ENCODE data around the gene IGFN1.
A peak's percentile ranks its signal among the peaks of the same experiment; 100 is the strongest.

The IGFN1 gene

GRCh38 chr1:201163707-201164106 is 26.9 kb upstream of the IGFN1 start:
- no peak for DNase-seq

DNA sequence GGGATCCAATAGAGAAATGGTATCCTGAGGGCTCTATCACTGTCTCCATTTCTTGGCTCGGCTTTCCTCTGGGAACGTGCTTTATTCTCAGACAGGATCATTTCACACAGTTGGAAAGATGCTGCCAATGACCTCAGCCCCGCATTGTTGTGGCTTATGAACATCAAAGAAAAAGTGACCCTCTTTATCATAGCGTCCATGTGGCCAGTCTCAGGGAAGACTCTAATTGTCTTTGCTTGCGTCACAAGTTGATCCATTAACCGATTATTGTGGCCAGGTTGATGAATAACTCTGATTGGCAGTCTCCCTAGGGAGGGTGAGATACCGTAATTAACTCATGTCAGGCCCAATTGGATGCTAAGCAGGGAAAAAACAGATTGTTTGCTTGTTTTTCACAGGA is 26.0 kb upstream of the IGFN1 start:
- DNase-seq: no peak

DNA sequence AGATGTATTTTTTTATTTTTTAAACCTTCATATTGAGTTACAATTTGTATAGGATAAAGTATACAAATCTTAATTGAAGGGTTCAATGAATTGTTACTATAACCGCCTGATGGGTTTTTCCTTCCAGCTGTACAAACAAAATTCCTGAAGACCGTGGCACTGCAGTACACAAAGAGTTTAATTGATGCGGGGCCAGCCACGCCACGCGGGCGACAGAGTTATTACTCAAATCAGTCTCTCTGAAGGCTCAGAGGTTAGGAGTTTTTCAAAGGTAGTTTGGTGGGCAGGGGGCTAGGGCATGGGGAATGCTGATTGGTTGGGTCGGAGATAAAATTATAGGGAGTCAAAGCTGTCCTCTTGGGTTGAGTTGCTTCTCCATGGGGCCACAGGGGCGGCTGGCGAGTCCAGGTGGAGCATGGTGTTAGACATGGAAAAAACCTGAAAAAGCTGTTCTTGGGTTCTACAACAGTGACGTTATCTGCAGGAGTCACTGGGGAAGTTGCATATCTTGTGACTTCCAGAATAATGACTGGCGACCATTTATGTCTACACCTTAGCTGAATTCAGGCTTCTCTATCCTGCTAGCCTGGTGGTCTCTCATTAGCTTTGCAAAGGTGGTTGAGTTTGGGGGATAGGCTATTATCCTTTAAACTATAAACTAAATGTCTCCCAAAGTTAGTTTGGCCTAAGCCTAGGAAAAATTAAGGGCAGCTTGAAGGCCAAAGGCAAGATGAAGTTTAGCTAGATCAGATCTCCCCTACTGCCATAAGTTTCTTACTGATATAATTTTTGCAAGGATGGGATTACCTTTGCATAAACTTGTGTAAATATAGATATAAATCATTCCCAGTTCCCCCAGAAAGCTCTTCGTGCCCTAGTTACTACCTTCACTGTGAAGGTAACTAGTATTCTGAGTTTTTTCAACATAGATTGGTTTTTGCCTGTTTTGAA is 23.3 kb upstream of the IGFN1 start:
- DNase-seq: no peak

GRCh38 chr1:201169203-201169602 is 21.4 kb upstream of the IGFN1 start:
- DNase-seq: no peak

DNA sequence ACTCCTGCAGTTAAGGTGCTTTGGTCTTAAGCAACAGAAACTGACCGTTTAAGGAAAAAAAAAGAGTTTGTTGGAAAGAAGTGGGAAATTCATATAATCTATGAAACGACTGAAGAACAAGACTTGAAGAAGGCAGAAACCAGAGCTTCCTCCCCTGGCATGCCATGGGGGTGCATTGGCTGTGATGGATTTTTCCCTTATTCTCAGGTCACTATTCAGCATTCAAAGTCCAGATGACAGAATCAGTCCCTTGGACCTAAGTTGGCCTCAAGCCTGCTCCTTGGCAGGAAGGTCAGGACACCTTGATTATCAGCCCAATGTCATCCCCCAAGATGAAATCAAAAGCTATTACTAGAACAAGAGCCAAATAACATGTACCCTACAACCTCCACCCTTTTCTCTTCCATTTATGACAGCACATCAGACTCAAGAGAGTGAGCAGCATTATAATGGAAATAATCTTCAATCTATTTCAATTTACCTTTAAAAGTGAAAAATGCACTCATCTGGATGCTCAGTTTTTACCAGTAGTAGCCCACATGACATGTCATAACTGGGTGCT is 20.6 kb upstream of the IGFN1 start:
- no peak for DNase-seq

DNA sequence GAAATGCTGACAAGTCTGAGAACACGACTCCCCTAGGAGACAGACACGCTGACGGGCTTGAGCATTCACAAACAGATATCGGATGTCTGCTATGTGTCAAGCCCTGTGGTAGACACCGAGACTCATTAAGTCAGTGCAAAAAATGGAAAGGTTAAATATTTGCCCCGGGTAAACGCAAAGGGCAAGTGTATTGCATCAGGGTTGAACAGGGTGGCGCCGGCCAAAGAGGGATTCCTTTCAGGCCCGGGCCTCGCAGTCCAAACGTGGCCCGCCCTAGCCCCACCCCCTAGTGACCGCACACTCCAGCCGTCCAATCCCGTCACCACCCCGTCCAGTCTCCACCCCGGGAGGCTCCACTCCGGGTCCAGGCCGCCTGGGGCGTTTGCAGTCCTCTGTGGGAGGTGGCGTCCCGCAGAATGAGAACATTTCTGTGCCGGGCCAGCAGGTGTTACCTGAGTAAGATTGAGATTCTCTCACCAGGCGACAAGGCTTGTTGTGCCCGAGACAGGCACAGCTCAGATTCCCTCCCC is 20.0 kb upstream of the IGFN1 start:
- DNase-seq: peak; percentile 34 to 78

DNA sequence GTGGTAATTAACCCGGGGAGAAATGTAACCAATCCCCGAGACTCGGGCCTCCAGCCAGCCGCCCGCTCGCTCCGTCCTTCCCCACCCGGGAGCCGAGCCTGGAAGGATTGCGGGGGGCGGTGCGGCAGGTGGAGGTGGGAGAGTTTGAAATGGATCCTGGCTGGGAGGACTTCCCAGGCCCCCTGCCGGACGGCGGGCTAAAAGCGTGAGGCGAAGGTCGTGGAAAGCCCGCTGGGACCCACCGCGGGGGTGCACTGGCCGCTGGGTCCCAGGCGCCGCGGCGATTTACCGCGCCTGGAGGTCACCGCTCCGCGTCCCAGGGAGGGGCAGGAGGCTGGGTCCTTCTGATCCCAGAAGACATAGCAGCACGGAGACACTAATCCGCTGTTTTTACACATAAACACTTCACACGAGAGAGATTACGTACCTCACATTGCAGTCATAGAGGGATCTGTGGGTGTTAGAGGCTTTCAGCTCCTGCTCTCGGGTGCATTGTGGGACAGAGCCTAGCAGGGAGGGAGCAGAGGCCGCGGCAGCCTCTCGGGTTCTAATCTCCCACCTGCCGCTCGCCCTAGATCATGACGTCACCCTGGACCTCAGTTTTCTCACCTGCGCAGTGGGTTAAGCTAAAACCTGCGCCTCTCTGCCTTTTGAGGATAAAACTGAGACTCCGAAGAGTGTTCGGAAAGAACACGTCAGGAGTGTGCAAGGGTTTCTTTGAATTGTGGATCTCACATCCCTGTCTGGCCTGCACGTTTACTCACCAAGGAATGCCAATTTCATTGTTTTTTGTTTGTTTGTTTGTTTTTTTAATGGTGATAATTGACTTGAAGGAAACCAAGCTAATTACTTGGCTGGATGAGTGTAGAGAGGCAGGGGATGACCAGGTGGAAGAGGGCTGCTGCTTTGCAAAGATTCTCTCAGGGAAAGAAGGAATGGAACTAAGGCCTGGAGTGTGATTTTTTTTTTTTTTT is 19.3 kb upstream of the IGFN1 start:
- no peak for DNase-seq

DNA sequence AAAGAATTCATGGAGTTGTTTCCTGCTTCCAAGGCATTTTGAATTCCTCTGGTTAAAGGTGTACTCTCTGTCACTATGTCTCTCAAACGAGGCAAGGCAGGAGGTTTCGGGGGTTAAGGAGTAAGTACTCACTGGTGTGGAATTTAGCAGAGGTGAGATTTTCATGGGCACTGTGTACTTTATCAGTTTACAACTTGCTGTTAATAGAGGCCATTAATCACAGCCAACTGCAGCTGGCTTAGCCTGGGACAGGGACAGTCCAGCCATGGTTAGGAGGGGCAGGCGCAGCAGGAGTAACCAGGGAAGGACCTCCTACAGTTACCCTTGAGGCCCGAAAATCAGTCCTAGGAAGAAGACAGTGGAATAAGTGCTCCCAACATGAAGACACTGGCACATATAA is 18.3 kb upstream of the IGFN1 start:
- DNase-seq: no peak

GRCh38 chr1:201172999-201173610 is 17.5 kb upstream of the IGFN1 start:
- no peak for DNase-seq

DNA sequence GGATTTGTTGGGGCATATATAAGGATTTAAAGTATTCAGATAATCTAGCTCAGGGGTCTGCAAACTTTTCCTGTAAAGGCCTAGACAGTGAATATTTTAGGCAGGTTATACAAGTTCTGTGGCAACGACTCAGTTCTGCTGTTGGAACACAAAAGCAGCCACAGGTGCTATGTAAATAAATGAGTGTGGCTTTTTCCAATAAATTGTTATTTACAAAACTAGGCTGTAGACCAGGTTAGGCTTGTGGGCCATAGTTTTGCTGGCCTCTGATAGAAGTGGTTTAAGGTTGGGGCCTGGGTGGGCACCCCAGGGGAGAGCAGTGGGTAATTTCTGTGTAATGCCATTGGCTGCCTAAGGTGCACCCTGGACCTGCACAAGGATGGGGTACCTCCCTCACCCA is 16.9 kb upstream of the IGFN1 start:
- DNase-seq: no peak

DNA sequence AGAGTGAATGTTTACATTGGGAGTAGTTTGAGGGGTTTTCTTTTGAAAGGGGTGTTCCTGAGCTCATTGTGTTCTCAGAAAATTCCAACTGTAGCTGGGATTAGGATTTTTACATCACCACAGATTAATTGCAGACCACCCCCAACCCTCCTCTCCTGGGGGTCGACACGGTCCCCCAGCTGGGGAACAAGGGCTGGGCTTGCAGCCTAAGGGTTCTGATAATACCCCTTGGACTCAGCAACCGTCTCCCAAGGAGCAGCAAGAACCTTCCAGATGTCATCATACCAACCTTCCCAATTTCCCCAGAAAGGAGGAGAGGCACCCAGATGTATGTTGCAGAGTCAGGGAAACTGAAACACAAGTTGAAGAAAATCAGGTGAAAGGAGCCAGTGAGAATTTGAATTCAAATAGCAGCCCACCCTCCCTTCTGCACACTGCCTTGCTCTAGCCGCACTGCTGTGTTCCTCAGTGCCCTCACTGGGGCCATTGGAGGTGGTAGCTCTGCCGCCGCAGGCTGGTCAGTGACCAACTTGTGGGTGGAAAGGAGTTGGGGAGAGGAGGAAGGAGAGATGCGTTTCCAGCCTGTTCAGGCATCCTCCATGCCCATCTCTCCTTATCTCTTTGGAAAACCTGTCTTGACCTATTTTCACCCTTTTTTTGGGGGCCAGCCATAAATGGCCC is 14.7 kb upstream of the IGFN1 start:
- DNase-seq: no peak

- no peak for DNase-seq
Observed at GRCh38 chr1:201176940-201177339, 13.7 kb upstream of the IGFN1 start.

DNA sequence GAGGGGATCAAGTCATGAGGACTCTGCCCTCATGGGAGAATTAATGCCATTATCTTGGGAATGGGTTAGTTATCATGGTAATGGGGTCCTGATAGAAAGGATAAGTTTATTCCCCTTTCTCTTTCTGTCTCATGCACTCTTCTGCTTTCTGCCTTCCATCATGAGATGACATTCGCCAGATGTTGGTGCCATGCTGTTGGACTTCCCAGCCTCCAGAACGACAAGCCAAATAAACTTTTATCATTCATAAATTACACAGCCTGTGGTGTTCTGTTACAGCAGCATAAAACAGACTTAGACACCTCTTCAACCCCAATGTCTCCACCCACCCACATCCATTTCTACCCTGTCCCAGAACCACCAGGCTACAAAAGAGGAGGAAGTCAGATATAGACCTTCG is 11.9 kb upstream of the IGFN1 start:
- DNase-seq: no peak

- no peak for DNase-seq
Observed at GRCh38 chr1:201180141-201180540, 10.5 kb upstream of the IGFN1 start.

DNA sequence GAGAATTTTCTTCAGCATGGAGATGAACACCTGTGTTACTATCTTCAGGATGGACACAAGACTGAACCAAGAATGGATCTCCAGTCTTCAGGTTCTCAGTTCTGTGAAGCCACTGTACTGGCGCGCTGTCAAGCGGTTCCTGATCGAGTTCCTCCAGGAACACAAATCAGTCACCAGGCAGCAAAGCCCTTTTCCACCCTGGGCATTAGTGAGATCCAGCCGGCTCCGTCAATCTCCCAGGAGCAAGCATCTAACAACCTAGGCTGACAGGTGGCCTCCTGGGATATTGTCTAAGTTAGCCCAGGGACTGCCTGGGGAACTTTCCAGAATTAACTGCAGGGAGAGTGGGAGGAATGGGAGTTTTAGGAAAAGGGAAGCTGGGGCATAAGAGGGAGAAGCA is 9.7 kb upstream of the IGFN1 start:
- DNase-seq: no peak

GRCh38 chr1:201181323-201181722 is 9.3 kb upstream of the IGFN1 start:
- no peak for DNase-seq

DNA sequence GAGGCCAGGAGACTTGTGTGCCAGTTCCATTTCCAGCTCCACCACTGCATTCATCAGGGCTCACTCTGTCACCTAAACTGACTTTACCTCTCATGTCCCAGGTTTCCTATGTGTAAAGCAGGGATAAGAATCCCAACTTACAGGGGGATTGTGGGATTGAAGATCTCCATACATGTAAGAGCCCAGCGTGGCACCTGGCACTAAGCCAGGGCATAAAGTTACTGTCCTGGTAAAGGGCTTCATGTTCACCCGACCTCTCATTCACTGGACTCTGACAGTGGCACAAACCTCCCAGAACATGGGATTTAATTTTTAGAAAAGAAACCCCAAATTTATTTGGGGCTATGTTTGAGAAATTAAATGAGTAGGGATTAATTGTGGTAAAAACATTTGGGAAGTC is 8.9 kb upstream of the IGFN1 start:
- no peak for DNase-seq

DNA sequence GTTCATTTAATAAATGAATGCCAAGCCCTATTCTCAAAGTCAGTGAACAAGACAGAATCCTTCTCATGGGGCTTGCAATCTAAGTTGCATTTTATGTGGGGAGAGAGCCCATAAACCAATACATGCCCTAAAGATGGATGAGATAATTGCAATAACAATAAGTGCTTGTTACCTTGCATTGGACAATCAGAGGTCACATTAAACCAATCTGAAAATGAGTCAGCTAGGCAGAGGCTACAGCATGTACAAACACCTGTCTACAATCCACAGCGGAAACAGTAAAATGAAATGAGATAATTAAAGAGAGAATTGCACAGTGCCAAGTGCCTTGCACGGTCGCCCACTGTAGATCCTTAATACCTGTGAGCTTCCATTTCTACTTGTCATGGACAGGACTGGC is 7.4 kb upstream of the IGFN1 start:
- no peak for DNase-seq

- DNase-seq: no peak
Observed at GRCh38 chr1:201183753-201184152, 6.9 kb upstream of the IGFN1 start.

GRCh38 chr1:201184307-201185122 is 6.1 kb upstream of the IGFN1 start:
- no peak for DNase-seq

DNA sequence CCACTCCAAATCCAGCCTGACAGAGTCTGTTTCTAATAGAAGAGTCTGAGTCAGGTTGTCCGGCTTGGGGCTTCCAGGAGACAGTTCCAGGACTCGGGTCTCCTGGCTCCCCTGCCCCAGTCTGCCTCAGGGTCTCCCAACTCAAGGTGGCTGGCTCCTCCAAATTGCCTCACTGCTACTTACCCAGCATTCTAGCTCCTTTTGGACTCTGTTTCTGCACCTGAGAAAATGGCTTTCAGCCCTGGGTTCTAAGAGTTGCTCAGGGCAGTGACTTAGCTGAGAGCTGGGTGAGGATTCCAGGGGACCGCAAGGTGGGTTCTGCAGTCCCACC is 5.5 kb upstream of the IGFN1 start:
- DNase-seq: no peak

Data from SW 1271 (cell line).